GM13976 (cell line): ENCODE measurements around the gene NEGR1.

Experiments used
- DNase-seq: peaks from one replicate; pipeline ENCODE4 v3.0.0; 2012; ENCODE audit warnings: low spot score
- CTCF ChIP-seq: IDR thresholded peaks from 2 replicates; pipeline ENCODE4 v1.5.1; 2012; ENCODE audit warnings: borderline replicate concordance, mild to moderate bottlenecking; ENCODE audit not compliant: insufficient read depth; ENCODE audit errors: extremely low read depth, missing control alignments, control extremely low read depth
- in situ Hi-C: fragments of 300-500 bp; cut with MboI; formaldehyde crosslinking; loops from one replicate; pipeline ENCODE4 v1.12.0; 2022; ENCODE audit warnings: low sequenced_read_pairs, mixed read lengths, inconsistent platforms; ENCODE audit not compliant: unreplicated experiment

NEGR1 gene

GRCh38 chr1:71770121-71770520, 512.2 kb downstream of the NEGR1 start:
- in situ Hi-C loops, result no loop called here
- no peak for DNase-seq
- no peak for TF ChIP-seq CTCF

- in situ Hi-C loops, result no loop called here
- no peak for TF ChIP-seq CTCF
- DNase-seq, result no peak
Observed at GRCh38 chr1:71766748-71767147, 515.6 kb downstream of the NEGR1 start.

- in situ Hi-C loops, result no loop called here
- no peak for DNase-seq
- no peak for TF ChIP-seq CTCF
Observed at GRCh38 chr1:71762514-71763255, 519.7 kb downstream of the NEGR1 start.

- no peak for TF ChIP-seq CTCF
- in situ Hi-C loops, result no loop called here
Observed at GRCh38 chr1:71755441-71755840, 526.9 kb downstream of the NEGR1 start.

GRCh38 chr1:71753746-71754145, 528.6 kb downstream of the NEGR1 start:
- in situ Hi-C loops, result no loop called here
- TF ChIP-seq CTCF, result no peak
- DNase-seq, result no peak

More at GRCh38 chr1:71755441-71755840, 526.9 kb downstream of the NEGR1 start:
- DNase-seq, result no peak

- DNase-seq, result no peak
- no peak for TF ChIP-seq CTCF
- in situ Hi-C loops, result no loop called here
Observed at GRCh38 chr1:71745326-71745725, 537.0 kb downstream of the NEGR1 start.
